Mucosa of rectum (tissue), 2 donors: ENCODE results near the gene NSG2.
"Not testable (repeated sequence)": the region's sequence is repeated elsewhere in the genome, so short reads cannot be mapped to it uniquely, and the experiment has no call there.

Source experiments
- H3K27ac ChIP-seq, 2 donors: one replicate each; pipeline ENCODE4 v1.7.0; 2013; ENCODE audit warnings: inconsistent platforms in 2 of 2, low read depth in 2 of 2, low read length in 2 of 2
- H3K27me3 ChIP-seq, 2 donors: one replicate each; pipeline ENCODE4 v1.7.0; 2013; ENCODE audit warnings: low read length in 2 of 2; ENCODE audit not compliant: control insufficient read depth in 2 of 2, insufficient read depth in 2 of 2
- H3K36me3 ChIP-seq, 2 donors: one replicate each; pipeline ENCODE4 v1.7.0; 2013; ENCODE audit warnings: low read length in 2 of 2; ENCODE audit not compliant: control insufficient read depth in 2 of 2, insufficient read depth in 2 of 2
- H3K4me1 ChIP-seq, 2 donors: one replicate each; pipeline ENCODE4 v1.7.0; 2013; ENCODE audit warnings: low read length in 2 of 2, mild to moderate bottlenecking in 1 of 2; ENCODE audit not compliant: control insufficient read depth in 2 of 2, insufficient read depth in 2 of 2
- H3K4me3 ChIP-seq, 2 donors: one replicate each; pipeline ENCODE4 v1.7.0; 2013; ENCODE audit warnings: low read length in 2 of 2
- H3K9ac ChIP-seq, 2 donors: one replicate each; pipeline ENCODE4 v1.7.0; 2013; ENCODE audit warnings: low read length in 2 of 2, low read depth in 1 of 2, mild to moderate bottlenecking in 1 of 2
- H3K9me3 ChIP-seq, 2 donors: one replicate each; pipeline ENCODE4 v1.7.0; 2013; ENCODE audit warnings: low read length in 2 of 2; ENCODE audit not compliant: control insufficient read depth in 2 of 2
- donor health status: healthy.
- donor health status: Normal muscosa, but diverticular disease.

NSG2 gene

DNA sequence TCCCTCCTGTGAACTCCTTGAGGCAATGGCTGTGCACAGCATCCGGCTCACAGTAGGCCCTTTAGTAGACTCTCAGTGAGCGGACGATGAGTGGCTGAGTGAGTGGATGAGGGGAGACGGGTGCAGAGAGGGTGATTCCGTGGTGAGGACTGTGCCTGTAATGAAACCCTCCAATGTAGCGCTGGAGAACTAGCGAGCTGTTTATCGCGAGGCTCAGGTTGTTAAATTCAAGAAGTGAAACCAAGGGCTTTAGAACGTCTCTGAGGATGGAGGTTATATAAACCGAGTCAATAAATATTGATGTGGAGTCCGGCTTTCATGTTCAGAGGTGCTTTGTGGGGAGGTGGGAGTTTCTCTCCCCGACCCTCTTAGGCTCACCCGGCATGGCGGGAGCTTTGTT, 53.2 kb downstream of the NSG2 start:
- H3K27me3 ChIP-seq, result peaks cover 0 to 2% of the 10 kb centered on the region in 2 donors
- H3K4me3 ChIP-seq, result no peak overlapping the region
- no peak overlapping the region for H3K27ac ChIP-seq
- no peaks in the 10 kb centered on the region for H3K9me3 ChIP-seq
- H3K36me3 ChIP-seq, result no peaks in the 10 kb centered on the region
- no peaks in the 10 kb centered on the region for H3K4me1 ChIP-seq
- no peak overlapping the region for H3K9ac ChIP-seq

GRCh38 chr5:174100490-174100889, 55.0 kb downstream of the NSG2 start:
- no peaks in the 10 kb centered on the region for H3K9me3 ChIP-seq
- H3K27me3 ChIP-seq, result no peaks in the 10 kb centered on the region
- H3K9ac ChIP-seq, result no peak overlapping the region
- H3K4me3 ChIP-seq, result no peak overlapping the region
- H3K4me1 ChIP-seq, result no peaks in the 10 kb centered on the region
- H3K36me3 ChIP-seq, result no peaks in the 10 kb centered on the region
- H3K27ac ChIP-seq, result no peak overlapping the region

DNA sequence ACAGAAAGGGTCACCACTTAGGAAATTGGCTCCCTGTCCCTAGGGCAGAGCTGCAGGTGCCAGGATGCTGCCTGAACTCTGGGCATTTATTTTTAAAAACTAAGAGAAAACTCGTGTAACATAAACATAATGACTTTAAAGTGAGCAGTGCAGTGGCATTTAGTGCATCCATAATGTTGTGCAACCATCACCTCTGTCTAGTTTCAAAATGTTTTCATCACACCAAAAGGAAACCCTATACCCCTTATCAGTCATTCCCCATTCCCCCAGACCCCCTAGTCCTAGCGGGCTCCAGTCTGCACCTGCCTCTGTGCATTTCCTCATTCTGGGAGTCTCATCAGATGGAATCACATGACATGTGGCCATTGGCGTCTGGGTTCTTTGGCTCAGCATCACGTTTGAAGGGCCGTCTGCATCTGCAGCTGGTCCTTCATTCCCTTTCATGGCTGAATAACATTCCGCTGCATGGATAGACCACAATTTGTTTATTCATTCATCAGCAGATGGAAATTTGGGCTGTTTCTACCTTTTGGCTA, 55.8 kb downstream of the NSG2 start:
- Histone ChIP-seq H3K4me3 (no peak overlapping the region), H3K36me3 (no peaks in the 10 kb centered on the region), H3K27ac (no peak overlapping the region), H3K4me1 (no peaks in the 10 kb centered on the region), H3K9me3 (no peaks in the 10 kb centered on the region), H3K9ac (no peak overlapping the region), H3K27me3 (no peaks in the 10 kb centered on the region)

DNA sequence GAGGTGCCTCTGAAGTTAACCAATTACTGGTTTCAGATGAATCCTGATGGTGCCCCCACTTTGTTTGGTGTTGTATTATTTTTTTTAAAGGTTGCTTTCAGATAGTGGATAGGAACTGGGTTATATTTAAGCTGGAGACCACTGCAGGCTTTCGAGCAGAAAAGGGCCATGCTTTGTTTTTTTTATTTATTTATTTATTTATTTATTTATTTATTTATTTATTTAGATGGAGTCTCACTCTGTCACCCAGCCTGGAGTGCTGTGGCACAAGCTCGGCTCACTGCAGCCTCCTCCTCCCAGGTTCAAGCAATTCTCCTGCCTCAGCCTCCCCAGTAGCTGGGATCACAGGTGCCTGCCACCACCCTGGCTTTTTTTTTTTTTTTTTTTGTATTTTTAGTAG, 57.1 kb downstream of the NSG2 start:
- H3K4me3 ChIP-seq, H3K27ac ChIP-seq, H3K9ac ChIP-seq, H3K27me3 ChIP-seq, H3K36me3 ChIP-seq, H3K9me3 ChIP-seq, H3K4me1 ChIP-seq: not testable (repeated sequence)

DNA sequence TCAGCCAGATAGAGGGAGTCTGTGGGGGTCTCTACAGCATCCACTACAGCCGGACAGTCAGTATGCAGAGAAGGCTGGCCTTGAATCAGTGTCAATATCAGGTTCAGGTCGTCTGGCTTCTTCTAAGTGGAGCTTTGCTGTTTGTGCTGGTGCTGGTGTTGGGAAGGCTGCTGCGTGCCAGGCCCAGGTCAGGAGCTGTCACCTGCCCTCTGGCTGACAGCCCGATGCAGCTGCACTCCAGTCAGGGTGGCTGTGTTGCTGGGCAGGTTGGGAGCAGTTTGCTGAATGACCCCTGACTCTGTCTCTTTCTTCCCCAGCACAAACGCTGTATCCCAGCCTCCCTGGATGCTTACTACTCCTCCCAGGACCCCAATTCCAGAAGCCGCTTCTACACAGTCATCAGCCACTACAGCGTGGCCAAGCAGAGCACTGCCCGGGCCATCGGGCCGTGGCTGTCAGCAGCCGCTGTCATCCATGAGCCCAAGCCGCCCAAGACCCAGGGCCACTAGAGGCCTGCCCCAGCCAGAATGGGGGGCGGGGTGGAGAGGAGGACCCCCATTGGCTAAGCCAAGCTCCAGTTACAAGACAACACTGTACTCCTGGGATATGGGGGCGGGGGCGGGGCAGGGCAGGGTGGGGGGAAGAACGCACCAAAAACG, 61.6 kb downstream of the NSG2 start:
- Histone ChIP-seq H3K9me3 (no peaks in the 10 kb centered on the region), H3K4me1 (no peaks in the 10 kb centered on the region)

GRCh38 chr5:174108745-174109144, 63.2 kb downstream of the NSG2 start:
- H3K4me1 ChIP-seq, result no peaks in the 10 kb centered on the region
- H3K27ac ChIP-seq, result no peak overlapping the region
- no peak overlapping the region for H3K4me3 ChIP-seq
- no peak overlapping the region for H3K9ac ChIP-seq
- no peaks in the 10 kb centered on the region for H3K36me3 ChIP-seq
- no peaks in the 10 kb centered on the region for H3K27me3 ChIP-seq
- no peaks in the 10 kb centered on the region for H3K9me3 ChIP-seq

More for the DNA sequence above, 61.6 kb downstream of the NSG2 start:
- Histone ChIP-seq H3K27ac (no peak overlapping the region), H3K4me3 (no peak overlapping the region), H3K9ac (no peak overlapping the region), H3K27me3 (no peaks in the 10 kb centered on the region), H3K36me3 (no peaks in the 10 kb centered on the region)

DNA sequence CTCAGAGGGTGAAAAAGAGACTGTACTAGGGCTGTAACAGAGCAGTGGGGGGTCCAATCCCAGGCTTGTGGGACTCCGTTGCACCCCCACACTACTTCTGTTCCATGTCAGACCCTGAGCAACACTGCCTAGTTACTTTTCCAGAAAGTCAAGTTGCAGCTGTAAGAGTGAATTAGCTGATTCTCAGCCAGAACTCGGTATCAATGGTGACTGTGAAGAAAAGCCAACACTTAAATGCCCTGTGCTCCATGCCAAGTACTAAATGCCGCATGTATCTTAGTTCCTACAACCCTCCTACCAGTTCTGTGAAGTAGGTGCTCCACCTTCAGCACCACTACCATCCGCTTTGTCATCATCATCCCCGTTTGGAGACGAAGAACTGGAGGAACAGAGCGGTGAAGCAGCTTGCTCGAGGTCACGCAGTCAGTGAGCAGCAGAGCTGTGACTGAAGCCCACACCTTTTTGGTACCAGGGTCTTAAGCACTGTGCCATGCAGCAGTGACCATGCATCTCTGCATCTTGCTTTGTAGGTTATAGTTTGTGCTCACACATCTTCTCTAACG, 64.3 kb downstream of the NSG2 start:
- Histone ChIP-seq H3K9me3 (no peaks in the 10 kb centered on the region), H3K9ac (no peak overlapping the region), H3K36me3 (no peaks in the 10 kb centered on the region), H3K27me3 (no peaks in the 10 kb centered on the region), H3K4me3 (no peak overlapping the region), H3K27ac (no peak overlapping the region), H3K4me1 (no peaks in the 10 kb centered on the region)

DNA sequence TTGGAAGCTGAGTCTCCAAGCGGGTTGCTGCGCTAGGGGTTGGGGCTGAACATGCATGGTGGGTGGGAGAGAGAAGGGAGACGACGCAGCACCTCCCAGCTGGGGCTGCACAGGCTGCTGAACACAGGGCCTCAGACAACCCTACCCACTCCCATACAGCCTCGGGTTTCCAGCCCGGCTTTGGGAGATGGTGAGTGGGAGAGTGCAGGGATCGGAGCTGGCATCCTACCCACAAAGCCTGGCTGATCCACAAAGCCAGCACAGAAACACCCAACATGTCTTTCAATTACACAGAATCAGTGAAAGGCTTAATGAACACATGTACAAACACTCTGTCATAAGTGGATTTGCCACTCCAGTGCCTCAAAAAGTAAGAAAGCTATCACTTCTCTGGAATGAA, 64.8 kb downstream of the NSG2 start:
- H3K4me3 ChIP-seq, result no peak overlapping the region
- no peaks in the 10 kb centered on the region for H3K27me3 ChIP-seq
- H3K9ac ChIP-seq, result no peak overlapping the region
- H3K9me3 ChIP-seq, result no peaks in the 10 kb centered on the region
- no peak overlapping the region for H3K27ac ChIP-seq
- no peaks in the 10 kb centered on the region for H3K4me1 ChIP-seq
- H3K36me3 ChIP-seq, result no peaks in the 10 kb centered on the region

DNA sequence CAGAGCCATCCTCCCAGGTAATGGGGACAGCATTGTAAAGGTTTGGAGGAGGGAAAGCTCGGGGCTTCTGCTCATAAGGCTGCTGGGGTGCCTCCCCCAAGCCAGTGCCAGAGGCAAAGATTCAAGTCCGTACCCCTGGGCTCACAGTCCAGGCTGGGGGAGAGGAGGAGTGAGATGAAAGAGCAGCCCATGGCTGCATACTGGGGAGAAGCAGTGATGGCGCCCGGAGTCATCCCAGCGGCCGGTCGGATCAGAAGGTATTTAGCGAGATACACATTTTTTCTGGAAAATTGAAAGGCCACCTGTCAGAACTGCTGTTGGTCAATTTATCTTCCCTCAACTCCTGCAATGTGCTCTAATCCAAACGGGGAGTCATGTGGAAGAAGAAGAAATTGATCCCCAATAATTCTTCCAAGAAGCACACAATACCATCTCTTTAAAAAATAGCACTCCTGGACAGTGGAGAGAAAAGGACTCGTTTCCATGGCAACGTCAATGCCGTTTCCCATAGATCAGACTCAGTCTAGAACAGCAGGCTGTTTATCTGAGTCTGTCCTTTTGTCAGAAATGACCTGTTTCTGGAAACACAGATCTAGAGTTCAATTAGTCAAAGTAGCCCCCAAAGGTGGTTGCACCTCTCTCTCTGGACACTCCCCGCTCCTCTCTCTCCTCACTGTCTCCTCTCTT, 65.9 kb downstream of the NSG2 start:
- peaks cover 0 to 4% of the 10 kb centered on the region in 2 donors for H3K27me3 ChIP-seq
- H3K27ac ChIP-seq, result no peak overlapping the region

GRCh38 chr5:174115226-174115625, 69.7 kb downstream of the NSG2 start:
- Histone ChIP-seq H3K36me3 (no peaks in the 10 kb centered on the region), H3K9me3 (no peaks in the 10 kb centered on the region), H3K4me3 (no peak overlapping the region), H3K27me3 (peaks cover 0 to 4% of the 10 kb centered on the region in 2 donors), H3K27ac (no peak overlapping the region), H3K9ac (no peak overlapping the region), H3K4me1 (no peaks in the 10 kb centered on the region)

More for the DNA sequence above, 65.9 kb downstream of the NSG2 start:
- Histone ChIP-seq H3K4me3 (no peak overlapping the region), H3K9ac (no peak overlapping the region), H3K36me3 (no peaks in the 10 kb centered on the region), H3K4me1 (no peaks in the 10 kb centered on the region), H3K9me3 (no peaks in the 10 kb centered on the region)
